Suppressor macrophage treated with lipopolysaccharide for 4 hours (primary cell): Measurements from ENCODE around the gene TRIM10.

Source experiments
- DNase-seq: peaks from one replicate; pipeline ENCODE4 v3.0.0-alpha.2; 2020

TRIM10 gene

GRCh38 chr6:30160785-30161531 lies at the start of gene TRIM10:
TSS of gene TRIM10 (minus strand) at chr6:30161211. CDS start at chr6:30160858, 353 bp downstream.
- no peak for DNase-seq

DNA sequence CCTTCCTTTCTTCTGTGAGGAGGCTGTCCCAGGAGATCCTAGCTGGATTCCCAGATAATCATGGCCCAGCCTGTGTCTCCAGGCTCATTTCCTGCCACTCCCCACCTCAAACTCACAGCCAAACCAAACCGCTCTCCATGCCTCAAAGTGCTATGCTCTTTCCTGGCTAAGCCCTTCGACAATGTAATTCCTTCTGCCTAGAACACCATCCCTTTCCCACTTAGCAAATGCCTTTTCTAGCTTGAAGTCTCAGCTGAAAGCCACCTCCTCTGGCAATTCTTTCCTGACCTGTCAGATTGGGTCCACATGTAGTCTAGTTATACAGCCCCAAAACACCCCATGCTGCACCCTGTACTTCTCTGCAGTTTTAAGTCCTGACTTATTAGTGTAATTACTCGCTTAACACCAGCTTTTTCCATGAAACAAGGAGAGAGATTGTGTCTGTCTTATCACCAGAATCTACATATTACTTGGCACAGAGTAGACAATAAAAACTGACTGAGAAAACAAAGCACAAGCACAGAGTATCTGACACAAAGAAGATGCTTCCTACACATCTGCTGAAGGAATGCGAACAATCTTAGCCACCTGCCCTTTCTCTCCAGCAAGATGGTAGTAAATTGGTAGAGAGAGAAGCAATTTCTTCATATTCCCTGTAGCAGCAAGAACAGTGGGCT lies 46.7 kb upstream of the TRIM10 start:
- DNase-seq = no peak

DNA sequence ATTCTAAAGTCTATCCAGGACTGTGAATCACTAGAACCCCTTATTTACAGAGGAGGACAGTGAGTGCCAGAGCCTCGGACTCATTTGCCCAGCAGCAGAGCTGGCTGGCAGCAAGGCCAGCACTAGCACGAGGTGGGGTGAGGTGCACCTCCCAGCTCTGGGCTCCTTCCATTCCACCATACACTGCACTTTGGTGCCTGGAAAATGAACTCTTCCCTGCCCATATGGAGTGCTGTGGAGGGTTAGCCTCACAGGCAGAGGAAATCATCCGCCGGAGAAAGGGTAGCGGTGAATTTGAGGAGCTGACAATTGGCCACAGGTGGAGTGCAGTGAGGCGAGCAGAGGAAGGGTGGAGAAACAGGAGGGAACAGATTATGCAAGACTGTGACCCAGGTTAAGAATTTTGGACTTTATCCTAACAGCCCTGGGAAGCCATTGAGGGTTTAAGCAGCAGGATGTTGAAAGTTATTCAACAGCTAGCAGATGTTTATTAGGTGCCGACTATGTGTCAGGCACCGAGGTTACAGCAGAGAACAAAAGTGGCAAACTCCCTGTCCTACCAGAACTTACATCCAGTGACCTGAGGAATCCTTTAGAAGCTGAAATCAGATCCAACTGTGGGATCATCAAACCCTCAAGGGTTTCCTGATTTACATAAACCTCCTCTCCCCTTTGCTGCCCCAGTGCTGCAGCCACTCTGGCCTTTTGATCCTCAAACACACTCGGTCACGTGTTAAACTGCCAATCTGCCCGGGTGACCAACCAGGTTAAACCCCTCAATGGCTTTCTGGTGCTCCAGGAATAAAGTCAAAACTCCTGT lies 46.0 kb upstream of the TRIM10 start:
- no peak for DNase-seq

- DNase-seq = no peak
Observed at GRCh38 chr6:30206152-30206551, 45.1 kb upstream of the TRIM10 start.

DNA sequence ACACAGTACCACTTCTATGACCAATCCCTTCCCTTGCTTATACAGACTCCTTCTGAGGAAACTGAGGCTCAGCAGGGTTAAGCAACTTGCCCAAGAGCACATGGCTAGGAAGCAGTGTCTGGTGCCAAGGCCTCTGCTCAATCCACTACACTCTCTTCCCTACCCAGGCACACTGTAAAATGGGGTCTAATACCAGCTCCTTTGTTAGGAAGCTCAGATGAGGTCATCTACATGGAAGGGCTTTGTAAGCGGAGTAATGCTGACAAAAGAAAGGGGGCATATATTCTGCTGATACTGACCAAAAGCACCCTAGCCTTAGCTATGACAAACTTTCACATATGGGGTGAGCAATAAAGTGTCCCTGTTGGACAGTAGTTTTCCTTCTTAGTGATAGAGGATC lies 43.1 kb upstream of the TRIM10 start:
- DNase-seq = no peak

GRCh38 chr6:30202366-30202765 lies 41.4 kb upstream of the TRIM10 start:
- no peak for DNase-seq

DNA sequence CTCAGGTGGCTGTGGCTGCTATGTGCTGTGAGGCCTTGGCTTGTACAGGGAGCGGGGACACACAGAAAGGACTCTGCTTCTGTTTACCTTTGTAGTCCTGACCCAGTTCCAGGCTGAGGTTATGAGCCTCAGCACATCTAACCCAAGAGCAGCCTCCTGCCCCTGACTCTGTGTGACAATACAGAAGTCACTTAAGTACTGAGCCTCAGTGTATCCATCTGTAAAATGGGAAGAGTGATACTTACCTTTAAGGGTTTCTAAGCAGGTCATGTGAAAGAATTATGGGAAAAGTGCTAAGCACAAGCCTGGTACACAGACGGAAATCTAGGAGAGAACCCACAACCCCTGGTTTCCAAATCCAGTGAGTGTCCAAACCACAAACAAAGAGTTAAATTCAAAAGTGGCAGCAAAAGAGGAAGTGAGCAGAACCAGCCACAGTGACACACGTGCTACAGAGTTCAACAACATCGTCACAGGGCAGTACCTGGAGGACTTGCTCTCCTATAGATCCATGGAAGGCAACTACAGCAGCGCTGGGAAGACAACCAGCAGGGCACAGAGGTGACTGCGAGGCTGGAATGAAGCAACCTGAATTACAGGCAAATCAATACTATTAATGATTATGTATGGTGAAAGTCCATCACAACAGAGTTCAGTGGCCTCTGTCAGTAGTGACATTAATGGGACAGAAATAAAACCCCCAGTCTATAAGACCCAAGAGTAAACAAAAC lies 39.7 kb upstream of the TRIM10 start:
- peak; percentile 65 for DNase-seq

DNA sequence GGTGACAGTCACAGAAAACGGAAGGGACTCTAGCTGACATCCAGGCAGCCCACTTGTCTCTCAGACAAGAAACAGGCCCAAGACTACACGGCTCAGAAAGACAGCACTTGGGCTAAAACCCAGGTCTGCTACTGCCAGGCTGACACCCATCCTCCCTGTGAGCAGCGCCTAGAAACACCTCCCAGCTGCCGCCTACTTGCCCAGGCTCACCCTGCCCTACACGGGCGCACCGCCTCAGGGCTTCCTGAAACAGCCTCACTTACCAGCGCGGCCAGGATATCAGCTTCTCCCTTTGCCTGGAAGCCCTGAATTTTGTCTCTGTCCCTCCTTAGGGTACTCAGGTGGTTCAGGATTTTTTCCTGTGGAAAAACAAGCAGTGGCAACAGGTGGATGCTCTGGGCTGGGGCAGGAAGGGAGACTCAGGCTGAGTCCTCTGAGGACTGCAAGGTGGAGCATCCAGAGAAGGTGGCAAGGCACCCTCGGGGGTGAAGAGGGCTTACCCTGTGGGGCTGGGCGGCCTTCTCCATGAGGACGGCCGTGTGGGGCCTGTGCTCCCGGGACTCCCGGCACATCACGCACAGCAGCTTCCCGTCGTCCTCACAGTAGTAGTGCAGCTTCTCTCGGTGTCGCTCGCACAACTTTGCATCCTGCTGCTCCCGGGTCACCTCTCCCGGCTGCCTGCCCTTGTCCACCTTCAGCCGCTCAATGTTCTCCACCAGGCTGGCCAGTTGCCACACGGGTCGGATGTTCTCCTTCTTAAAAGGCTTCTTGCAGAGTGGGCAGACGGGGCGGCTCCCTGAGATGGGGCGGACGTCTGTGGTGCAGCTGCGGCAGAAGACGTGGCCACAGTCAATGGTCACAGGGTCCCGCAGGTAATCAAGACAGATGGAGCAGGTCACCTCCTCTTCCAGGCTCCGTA lies 37.4 kb upstream of the TRIM10 start:
- DNase-seq = no peak

- no peak for DNase-seq
Observed at GRCh38 chr6:30196376-30196775, 35.4 kb upstream of the TRIM10 start.

DNA sequence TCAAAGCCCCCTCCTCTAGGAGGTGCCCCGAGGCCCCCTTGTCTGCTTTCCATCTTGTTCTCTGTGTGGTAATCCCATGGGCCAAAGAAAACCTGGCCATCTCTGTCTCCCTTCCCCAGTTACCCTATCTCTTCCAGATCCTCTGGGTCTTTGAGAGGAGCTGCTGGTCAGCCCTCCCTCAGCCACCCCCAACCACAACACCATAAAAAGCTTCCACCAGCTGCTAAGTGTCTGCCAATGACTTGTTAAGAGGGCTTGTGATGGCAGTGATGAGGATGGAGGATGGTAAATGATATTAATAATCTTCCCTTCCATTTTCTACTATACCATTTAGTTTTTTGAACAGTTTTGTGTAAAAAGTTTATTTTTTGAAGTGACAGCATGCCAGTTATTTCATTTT lies 34.9 kb upstream of the TRIM10 start:
- DNase-seq = no peak

GRCh38 chr6:30194797-30195690 lies 34.0 kb upstream of the TRIM10 start:
- peak; percentile 33 for DNase-seq

GRCh38 chr6:30192076-30192475 lies 31.1 kb upstream of the TRIM10 start:
- DNase-seq = no peak

- DNase-seq = no peak
Observed at GRCh38 chr6:30188541-30188940, 27.5 kb upstream of the TRIM10 start.

- no peak for DNase-seq
Observed at GRCh38 chr6:30185846-30186484, 25.0 kb upstream of the TRIM10 start.

DNA sequence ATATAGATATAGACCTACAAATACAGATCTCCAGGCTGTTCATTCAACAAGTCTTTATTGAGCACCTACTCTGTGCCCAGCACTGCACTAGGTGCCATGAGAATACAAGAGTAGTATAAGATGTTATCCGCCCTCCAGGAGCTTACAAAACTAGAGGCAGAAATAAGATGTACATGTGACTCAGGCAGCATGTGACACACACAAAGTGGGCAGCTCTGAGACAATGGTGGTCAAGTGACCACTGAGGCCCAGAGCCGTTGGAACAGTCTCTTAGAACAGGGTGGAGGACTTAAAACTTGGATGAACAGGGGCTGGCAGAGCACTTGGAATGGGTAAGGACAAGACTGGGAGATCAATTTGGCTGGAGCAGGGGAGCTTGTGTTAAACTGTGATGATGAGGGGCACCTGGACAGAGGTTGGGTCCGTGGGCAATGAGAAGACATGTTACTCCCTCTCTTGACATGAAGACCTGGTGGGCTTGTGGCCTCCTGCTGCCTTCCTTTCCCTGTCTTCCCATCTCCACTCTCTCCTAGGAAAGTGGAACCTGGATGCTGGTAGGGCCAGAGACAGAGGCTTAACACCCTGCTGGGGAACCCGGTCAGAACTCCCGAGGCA lies 23.5 kb upstream of the TRIM10 start:
- DNase-seq = no peak

- no peak for DNase-seq
Observed at GRCh38 chr6:30180145-30180544, 19.1 kb upstream of the TRIM10 start.

- DNase-seq = no peak
Observed at GRCh38 chr6:30178837-30179236, 17.8 kb upstream of the TRIM10 start.

GRCh38 chr6:30175765-30176164 lies 14.8 kb upstream of the TRIM10 start:
- no peak for DNase-seq

- DNase-seq = no peak
Observed at GRCh38 chr6:30172681-30173080, 11.7 kb upstream of the TRIM10 start.
